ENCODE measurements around the gene MEIS3.

MEIS3 gene

GRCh38 chr19:47435196-47435595 lies 15.9 kb upstream of the MEIS3 start:
- DNase-seq, result no peak

GRCh38 chr19:47434088-47434487 lies 14.8 kb upstream of the MEIS3 start:
- DNase-seq, result no peak

GRCh38 chr19:47433121-47433520 lies 13.8 kb upstream of the MEIS3 start:
- no peak for DNase-seq

GRCh38 chr19:47432499-47432898 lies 13.2 kb upstream of the MEIS3 start:
- DNase-seq, result no peak

GRCh38 chr19:47432091-47432490 lies 12.8 kb upstream of the MEIS3 start:
- no peak for DNase-seq

GRCh38 chr19:47430041-47430802 lies 10.9 kb upstream of the MEIS3 start:
- DNase-seq, result peak in 1 of 2 experiments; percentile 61

- DNase-seq, result no peak
These were observed 9.9 kb upstream of the MEIS3 start for GRCh38 chr19:47429140-47429793.

- peak; percentile 99 for DNase-seq
These were observed 9.0 kb upstream of the MEIS3 start for GRCh38 chr19:47428177-47428894.

GRCh38 chr19:47427241-47428176 lies 8.2 kb upstream of the MEIS3 start:
- DNase-seq, result peak; percentile 76 to 89

GRCh38 chr19:47423203-47423882 lies 4.0 kb upstream of the MEIS3 start:
- DNase-seq, result no peak

GRCh38 chr19:47422417-47423163 lies 3.3 kb upstream of the MEIS3 start:
- no peak for DNase-seq

- DNase-seq, result peak in 1 of 2 experiments; percentile 23
These were observed 2.6 kb upstream of the MEIS3 start for GRCh38 chr19:47421844-47422395.

- no peak for DNase-seq
These were observed 2.0 kb upstream of the MEIS3 start for GRCh38 chr19:47421244-47421786.

- DNase-seq, result no peak
These were observed 462 bp upstream of the MEIS3 start for GRCh38 chr19:47419789-47420188.

- DNase-seq, result peak in 1 of 2 experiments; percentile 46
These were observed 666 bp downstream of the MEIS3 start for GRCh38 chr19:47418692-47419029.

GRCh38 chr19:47417746-47418691 lies 1.3 kb downstream of the MEIS3 start:
- peak in 1 of 2 experiments; percentile 47 for DNase-seq

- no peak for DNase-seq
These were observed 2.1 kb downstream of the MEIS3 start for GRCh38 chr19:47417107-47417745.

GRCh38 chr19:47416643-47416985 lies 2.7 kb downstream of the MEIS3 start:
- no peak for DNase-seq
